HG03139 (cell line): Measurements from ENCODE around the gene COL5A1.

Source experiments
- ATAC-seq: cut with Tn5 transposase; IDR thresholded peaks from one replicate; pipeline ENCODE4 v1.9.1; 2021; ENCODE audit not compliant: unreplicated experiment

The COL5A1 gene

GRCh38 chr9:134625361-134626068, 16.1 kb upstream of the COL5A1 start:
- ATAC-seq = no peak

- no peak for ATAC-seq
These were observed 15.6 kb upstream of the COL5A1 start for GRCh38 chr9:134626069-134626423.

GRCh38 chr9:134626571-134627416, 14.8 kb upstream of the COL5A1 start:
- ATAC-seq = no peak

GRCh38 chr9:134627417-134628353, 13.9 kb upstream of the COL5A1 start:
- no peak for ATAC-seq

GRCh38 chr9:134628354-134628736, 13.3 kb upstream of the COL5A1 start:
- no peak for ATAC-seq

- no peak for ATAC-seq
These were observed 12.5 kb upstream of the COL5A1 start for GRCh38 chr9:134629061-134629585.

GRCh38 chr9:134629586-134630392, 11.8 kb upstream of the COL5A1 start:
- ATAC-seq = no peak

- no peak for ATAC-seq
These were observed 11.2 kb upstream of the COL5A1 start for GRCh38 chr9:134630393-134630790.

- no peak for ATAC-seq
These were observed 10.7 kb upstream of the COL5A1 start for GRCh38 chr9:134630861-134631260.

GRCh38 chr9:134631881-134632280, 9.7 kb upstream of the COL5A1 start:
- no peak for ATAC-seq

GRCh38 chr9:134632329-134632728, 9.3 kb upstream of the COL5A1 start:
- ATAC-seq = no peak

GRCh38 chr9:134633362-134634142, 8.1 kb upstream of the COL5A1 start:
- no peak for ATAC-seq

GRCh38 chr9:134634176-134634575, 7.4 kb upstream of the COL5A1 start:
- ATAC-seq = no peak

- no peak for ATAC-seq
These were observed 6.9 kb upstream of the COL5A1 start for GRCh38 chr9:134634667-134635230.

- ATAC-seq = no peak
These were observed 6.1 kb upstream of the COL5A1 start for GRCh38 chr9:134635351-134636148.

GRCh38 chr9:134636149-134636507, 5.5 kb upstream of the COL5A1 start:
- no peak for ATAC-seq

GRCh38 chr9:134637241-134637640, 4.4 kb upstream of the COL5A1 start:
- ATAC-seq = no peak

- ATAC-seq = no peak
These were observed 3.7 kb upstream of the COL5A1 start for GRCh38 chr9:134637696-134638501.
